Mesenteric fat pad (tissue), 1 donor: ENCODE measurements around the gene APOC3. TPM values are rescaled to one million over a fixed set of nuclear protein-coding genes. Genes with fewer than 3 reads are reported as not detected.
"Not testable (repeated sequence)": the region's sequence is repeated elsewhere in the genome, so short reads cannot be mapped to it uniquely, and the experiment has no call there.

Source experiments
- DNase-seq: peaks from one replicate; pipeline ENCODE4 v3.0.0-alpha.2; 2020; ENCODE audit warnings: low spot score
- total RNA-seq: library from RNA; stranded (reverse); fragmentation: NEBNext Ultra II Directional; extraction: Animal tissue kit (Norgen Biotek cat#: 25700); gene quantifications from one replicate; pipeline ENCODE4 v1.2.1, GENCODE V29; 2021
- donor health status: DM: yes; HTN: yes; CAD: no.

APOC3 gene
- total RNA-seq, 1 donor from 2014 or later: 2.2 TPM

DNA sequence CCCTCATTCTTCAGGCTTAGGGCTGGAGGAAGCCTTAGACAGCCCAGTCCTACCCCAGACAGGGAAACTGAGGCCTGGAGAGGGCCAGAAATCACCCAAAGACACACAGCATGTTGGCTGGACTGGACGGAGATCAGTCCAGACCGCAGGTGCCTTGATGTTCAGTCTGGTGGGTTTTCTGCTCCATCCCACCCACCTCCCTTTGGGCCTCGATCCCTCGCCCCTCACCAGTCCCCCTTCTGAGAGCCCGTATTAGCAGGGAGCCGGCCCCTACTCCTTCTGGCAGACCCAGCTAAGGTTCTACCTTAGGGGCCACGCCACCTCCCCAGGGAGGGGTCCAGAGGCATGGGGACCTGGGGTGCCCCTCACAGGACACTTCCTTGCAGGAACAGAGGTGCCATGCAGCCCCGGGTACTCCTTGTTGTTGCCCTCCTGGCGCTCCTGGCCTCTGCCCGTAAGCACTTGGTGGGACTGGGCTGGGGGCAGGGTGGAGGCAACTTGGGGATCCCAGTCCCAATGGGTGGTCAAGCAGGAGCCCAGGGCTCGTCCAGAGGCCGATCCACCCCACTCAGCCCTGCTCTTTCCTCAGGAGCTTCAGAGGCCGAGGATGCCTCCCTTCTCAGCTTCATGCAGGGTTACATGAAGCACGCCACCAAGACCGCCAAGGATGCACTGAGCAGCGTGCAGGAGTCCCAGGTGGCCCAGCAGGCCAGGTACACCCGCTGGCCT, 641 bp downstream of the APOC3 start:
- DNase-seq: peak; percentile 85

DNA sequence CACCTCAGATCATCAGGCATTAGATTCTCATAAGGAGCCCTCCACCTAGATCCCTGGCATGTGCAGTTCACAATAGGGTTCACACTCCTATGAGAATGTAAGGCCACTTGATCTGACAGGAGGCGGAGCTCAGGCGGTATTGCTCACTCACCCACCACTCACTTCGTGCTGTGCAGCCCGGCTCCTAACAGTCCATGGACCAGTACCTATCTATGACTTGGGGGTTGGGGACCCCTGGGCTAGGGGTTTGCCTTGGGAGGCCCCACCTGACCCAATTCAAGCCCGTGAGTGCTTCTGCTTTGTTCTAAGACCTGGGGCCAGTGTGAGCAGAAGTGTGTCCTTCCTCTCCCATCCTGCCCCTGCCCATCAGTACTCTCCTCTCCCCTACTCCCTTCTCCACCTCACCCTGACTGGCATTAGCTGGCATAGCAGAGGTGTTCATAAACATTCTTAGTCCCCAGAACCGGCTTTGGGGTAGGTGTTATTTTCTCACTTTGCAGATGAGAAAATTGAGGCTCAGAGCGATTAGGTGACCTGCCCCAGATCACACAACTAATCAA, 2.2 kb downstream of the APOC3 start:
- peak; percentile 80 for DNase-seq

DNA sequence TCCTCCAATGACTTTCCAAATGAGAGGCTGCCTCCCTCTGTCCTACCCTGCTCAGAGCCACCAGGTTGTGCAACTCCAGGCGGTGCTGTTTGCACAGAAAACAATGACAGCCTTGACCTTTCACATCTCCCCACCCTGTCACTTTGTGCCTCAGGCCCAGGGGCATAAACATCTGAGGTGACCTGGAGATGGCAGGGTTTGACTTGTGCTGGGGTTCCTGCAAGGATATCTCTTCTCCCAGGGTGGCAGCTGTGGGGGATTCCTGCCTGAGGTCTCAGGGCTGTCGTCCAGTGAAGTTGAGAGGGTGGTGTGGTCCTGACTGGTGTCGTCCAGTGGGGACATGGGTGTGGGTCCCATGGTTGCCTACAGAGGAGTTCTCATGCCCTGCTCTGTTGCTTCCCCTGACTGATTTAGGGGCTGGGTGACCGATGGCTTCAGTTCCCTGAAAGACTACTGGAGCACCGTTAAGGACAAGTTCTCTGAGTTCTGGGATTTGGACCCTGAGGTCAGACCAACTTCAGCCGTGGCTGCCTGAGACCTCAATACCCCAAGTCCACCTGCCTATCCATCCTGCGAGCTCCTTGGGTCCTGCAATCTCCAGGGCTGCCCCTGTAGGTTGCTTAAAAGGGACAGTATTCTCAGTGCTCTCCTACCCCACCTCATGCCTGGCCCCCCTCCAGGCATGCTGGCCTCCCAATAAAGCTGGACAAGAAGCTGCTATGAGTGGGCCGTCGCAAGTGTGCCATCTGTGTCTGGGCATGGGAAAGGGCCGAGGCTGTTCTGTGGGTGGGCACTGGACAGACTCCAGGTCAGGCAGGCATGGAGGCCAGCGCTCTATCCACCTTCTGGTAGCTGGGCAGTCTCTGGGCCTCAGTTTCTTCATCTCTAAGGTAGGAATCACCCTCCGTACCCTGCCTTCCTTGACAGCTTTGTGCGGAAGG, 2.9 kb downstream of the APOC3 start:
- DNase-seq: peak; percentile 71

DNA sequence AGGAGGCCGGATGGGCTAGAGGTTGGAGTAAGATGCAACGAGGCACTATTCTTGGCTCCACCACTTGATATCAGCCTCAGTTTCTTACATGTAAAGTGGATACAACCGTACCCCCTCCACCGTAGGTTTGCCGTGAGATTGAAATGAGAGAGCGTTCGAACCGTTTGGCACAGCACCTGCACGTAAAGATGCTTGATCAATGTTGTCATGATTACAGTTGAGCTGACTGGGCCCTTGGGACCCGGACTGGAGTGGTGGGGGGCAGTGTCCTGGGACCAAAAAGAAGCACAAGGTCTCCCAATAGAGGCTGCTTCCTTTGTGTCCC, 3.7 kb downstream of the APOC3 start:
- DNase-seq: peak; percentile 80

DNA sequence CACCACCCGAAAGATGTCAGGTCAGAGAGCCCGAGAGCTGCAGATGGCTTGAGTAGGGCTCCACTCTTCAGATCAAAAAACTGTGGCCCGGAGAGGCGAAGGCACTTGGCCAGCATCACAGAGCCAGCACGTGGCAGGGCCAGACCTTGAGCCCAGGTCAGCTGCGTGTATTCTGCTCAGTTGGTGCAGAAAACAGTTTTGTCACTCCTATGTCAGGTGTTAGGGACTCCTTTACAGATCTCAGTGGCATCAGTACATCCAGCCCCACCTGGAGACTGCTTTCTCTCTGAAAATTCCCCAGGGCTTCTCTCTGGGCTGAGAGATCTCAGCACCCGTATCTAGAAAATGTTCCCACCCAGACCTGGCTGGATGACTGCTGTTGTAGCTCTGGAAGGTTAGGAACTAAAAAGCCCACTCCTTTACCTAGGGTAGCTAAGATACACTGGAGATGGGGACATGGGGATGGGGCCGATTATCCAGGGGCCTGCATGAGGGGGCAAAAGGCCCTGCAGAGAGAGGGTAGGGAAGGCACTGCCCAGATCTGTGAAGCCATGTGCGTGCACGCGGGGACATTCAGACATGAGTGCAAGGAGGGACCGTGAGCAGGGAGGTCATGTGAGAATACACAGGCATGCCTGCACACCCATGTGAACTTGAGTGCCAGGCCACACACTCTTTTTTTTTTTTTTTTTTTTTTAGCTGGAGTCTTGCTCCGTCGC, 4.3 kb downstream of the APOC3 start:
- DNase-seq: no peak

DNA sequence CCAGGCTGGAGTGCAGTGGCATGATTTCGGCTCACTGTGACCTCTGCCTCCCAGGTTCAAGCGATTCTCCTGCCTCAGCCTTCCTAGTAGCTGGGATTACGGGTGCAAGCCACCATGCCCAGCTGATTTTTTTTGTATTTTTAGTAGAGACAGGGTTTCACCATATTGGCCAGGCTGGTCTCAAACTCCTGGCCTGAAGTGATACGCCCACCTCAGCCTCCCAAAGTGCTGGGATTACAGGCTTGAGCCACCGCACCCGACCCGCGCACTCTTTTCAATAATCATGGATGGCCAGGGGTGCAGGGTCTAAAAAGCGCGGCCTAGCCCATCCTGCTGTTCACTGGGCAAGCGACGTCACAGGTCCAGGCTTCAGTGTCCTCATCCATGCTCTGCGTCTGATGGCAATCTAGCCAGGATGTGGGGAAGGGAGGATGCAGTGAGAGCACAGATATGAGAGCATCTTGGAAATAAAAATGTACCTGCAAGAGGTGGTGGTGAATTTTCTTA, 4.9 kb downstream of the APOC3 start:
- DNase-seq: not testable (repeated sequence)

DNA sequence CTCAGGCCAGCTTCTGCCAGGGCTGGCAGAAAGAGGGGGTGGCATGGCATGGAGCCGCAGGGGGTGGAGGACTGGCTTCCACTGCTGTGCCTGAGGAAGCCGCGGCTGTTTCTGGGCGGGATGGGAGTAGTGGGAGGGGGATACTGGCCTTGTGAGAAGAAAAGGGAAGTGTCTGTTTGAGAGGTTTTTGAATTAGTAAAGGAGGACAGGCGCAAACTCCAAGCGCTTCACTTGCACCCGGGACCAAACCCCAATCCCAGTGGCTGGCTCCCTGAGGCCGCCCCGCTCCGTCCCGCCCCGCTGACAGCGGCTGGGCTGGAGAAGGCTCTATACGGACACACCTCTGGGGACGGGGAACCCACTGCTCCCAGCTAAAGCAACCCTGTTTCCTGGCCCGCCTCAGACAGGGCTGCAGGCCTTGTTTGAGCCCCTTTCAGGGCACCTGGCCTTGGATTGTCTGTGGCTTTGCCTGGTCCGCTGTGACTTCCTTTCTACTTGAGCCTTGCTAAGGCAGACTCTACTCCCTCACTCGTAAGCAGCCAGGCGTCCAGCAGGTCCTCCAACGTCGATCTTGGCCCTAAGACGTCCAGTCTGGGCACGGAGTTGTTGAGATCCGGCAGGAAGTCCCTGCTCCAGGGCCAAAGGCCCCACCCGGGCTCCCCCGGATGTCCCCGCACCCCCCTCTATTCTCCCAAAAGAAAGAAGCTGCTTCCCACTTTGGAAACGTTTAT, 5.5 kb downstream of the APOC3 start:
- DNase-seq: peak; percentile 87

DNA sequence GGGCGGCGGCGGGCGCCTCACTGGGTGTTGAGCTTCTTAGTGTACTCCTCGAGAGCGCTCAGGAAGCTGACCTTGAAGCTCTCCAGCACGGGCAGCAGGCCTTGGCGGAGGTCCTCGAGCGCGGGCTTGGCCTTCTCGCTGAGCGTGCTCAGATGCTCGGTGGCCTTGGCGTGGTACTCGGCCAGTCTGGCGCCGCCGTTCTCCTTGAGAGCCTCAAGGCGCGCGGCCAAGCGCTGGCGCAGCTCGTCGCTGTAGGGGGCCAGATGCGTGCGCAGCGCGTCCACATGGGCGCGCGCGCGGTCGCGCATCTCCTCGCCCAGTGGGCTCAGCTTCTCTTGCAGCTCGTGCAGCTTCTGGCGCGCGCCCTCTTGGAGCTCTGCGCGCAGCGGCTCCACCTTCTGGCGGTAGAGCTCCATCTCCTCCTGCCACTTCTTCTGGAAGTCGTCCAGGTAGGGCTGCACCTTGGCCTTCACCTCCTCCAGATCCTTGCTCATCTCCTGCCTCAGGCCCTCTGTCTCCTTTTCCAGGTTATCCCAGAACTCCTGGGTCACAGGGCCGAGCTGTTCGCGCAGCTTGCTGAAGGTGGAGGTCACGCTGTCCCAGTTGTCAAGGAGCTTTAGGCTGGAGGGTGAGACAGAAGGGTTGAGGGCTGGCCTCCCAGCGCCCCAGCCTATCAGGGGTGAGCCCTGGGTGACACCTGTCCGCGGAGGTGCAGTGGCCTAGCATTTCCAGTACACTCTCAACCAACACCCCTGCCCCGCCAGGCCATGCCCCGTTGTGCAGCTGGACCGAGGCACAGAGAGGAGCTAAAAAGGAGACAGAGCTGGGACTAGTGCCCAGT, 6.3 kb downstream of the APOC3 start:
- DNase-seq: peak; percentile 94

DNA sequence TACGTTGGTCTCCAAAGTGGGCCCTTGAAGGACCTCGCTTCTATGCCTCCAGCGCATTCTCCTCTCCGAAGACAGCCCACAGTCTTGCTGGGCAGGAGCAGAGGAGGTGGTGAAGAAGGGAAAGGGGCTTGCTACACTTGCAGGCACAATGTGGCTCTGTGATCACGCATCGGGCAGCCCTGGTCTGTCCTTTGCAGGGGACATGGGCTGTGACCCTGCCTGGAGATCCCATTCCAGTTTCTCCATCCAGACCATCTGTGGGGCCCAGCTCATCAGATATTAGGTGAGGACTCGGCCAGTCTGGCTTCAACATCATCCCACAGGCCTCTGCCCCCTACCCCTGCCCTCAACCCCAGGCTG, 6.9 kb downstream of the APOC3 start:
- no peak for DNase-seq

DNA sequence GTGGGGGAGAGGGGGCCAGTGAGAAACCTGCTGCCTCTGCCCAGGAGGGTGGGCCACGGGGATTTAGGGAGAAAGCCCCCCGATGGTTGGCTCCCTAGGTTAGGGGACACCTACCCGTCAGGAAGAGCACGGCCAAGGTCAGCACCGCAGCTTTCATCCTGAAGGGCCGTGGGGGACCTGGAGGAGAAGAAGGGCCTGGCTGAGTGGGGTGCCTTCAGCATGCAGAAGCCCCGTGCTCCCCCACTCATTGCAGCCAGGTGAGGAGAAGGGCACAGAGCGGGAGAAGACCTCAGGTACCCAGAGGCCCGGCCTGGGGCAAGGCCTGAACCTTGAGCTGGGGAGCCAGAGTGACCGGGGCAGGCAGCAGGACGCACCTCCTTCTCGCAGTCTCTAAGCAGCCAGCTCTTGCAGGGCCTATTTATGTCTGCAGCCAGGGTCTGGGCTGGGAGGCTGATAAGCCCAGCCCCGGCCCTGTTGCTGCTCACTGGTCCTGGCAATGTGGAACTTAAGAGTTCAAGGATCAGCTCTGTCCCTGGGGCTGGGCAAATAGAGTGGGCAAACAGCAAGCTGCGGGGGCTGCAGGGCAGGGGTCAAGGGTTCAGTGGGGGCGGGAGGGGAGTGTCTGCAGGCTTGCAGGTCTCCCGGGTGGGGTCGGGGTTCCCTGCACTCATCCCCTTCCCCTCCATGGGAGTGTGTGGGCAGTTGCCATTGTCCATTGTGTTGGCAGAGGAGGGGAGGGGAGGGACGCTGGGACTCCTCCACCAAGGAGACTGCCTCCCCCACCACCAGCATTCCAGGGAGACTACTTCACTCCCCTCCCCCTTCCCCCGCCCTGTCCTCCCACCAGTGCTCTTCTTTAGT, 7.8 kb downstream of the APOC3 start, which contains the start of gene APOA1:
Gene APOA1, minus strand, starts transcription at position 392 of the 861 bp plus-strand sequence. Its CDS starts 235 bp downstream, at position 157.
- peak; percentile 87 for DNase-seq

DNA sequence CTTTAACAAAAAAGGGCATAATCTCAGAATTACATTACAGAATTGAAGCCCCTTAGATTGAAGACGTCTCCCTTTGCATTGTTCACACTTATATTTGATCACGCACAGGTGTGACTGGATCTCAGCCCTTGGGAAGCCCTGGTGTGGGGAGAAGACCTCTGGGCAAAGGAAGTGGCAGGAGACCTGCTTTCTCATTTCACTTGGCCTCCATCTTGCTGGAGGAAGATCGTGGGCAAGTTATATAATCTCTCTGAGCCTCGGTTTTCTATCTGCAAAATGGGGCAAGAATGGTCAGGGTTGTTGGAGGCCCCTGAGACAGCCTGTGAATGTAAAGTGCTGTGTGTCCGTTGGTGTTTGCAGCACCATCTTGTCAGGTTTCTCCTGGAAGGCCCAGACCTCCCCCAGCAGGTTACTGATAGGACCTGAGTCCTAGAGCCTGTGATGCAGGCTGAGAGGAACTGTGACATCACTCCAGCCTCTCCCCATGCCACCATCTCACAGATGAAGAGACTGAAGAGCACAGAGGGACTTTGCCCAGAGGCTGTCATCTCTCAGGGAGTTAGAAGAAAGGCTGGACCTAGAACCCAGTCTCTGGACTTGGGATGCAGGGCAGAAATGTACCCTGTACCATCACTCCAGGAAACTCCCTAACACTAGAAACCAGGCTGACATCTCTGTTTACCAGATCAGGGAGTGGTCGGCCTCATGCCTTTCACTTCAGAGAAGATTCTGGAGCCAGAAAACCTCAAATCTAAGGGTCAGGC, 8.8 kb downstream of the APOC3 start:
- DNase-seq: no peak

DNA sequence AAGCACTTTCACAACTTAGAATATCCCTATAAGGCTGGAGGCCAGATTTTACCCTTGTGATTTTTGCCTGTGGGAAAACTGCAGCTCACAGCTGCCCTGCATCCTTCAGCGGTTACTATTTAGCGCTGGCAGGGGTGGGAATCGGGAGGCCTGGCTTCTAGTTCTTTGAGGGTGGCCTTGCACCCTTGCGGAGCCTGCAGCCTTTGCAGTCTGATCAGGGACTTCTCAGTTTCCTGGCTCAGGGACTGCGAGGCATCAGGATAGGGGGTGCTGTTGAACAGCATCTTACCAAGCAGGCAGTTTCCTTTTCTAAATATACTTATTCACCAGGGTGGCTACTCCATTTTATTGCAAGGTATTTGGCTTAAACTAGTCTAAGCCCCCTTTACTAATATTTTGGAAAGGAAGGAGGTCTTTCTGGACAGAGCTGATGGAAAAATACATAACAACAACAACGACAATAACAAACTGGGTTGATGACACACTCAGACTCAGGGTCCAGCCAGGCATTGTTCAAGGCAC, 10.6 kb downstream of the APOC3 start:
- DNase-seq: no peak

DNA sequence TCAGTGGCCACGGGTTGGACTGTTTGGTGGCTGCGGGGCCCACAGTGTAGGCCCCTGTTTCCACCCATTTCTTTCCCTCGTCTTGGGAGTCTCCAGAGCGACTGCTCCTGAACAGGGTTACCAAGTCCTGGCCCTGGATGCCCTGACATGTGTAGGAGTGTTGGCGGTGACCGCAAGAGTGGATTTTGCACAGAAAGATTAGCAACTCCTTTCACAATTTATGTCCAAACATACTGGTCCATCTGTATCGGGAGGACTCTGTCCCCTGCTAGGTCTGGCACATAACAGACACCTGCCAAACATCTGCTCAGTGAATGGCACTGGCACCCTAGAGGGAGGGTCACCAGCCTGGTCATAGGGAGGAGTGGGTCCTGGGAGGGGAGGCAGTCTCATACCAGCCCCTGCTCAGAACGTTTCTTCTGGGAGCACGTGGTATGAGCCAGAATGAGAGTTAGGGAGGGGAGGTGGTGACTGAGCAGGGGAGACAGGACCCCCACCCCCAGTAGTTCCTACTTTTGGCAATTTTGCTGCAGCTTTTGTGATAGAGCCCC, 11.1 kb downstream of the APOC3 start:
- no peak for DNase-seq

DNA sequence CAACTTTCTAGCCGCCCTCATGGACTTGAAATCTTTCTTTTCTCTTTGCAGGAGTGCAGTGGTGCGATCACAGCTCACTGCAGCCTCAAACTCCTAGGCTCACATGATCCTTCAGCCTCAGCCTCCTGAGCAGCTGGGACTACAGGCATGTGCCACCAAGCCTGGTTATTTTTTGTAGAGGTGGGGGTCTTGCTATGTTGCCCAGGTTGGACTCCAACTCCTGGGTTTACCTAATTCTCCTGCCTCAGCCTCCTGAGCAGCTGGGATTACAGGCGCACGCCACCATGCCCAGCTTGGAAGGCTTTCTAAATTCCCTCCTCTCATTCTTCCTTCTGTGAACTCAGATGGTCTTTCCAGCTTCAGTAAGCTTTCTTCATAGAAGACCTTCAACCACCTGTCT, 12.4 kb downstream of the APOC3 start:
- no peak for DNase-seq

DNA sequence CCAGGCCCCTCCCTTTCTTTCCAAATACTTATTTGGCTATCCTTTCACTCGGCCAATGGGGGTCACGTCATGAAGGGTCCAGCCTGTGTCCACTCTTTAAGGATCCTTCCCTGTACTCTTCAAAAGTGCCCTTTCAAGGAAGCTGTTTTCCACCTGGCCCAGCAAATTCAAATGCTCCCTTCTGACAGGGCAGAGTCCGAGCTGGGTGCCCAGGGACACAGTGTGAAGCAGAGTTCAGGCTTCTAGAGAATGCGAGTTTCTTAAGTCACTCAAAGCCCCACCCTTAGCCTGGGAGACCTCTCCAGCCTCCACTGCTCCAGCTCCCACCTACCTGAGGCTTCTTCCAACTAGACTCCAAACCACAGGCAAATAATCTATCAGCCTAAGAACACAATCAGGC, 13.2 kb downstream of the APOC3 start:
- DNase-seq: no peak

DNA sequence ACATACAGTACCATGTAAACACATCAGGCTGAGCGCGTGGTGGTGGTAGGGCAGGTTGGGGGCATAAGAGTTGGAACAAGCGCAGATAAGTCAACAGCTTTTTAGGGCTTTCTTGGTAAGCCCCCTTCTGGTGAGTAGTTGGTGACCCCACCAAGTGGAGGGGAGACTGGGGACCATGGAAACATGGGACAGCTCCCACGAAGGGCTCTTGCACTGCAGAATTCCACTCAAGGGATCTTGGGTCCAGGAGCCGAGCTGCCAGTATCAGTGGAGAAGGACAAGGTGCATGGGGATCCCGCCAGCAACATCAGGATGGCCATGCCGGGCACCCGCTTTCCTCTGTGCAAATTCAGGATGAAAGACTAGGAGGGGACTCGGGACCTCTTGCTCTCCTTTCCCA, 14.0 kb downstream of the APOC3 start:
- DNase-seq: no peak

DNA sequence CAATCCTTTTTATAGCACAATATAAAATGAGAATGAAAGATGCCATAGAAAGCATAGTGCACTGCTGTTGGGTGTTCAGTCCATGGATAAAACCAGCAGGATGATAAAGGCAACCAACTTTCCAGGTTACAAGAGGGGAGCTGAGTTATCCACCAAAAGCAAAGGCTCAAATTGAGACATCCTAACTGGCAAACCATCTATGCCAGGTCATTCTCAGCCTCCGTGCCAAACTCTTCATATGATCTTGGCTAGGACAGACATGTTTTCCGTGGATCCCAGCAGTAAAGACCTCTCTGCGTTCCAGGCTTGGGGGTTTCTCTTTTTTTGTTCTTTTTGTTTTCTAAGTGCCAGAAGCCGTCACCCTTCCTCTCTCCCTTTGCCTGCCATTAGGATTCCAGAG, 15.0 kb downstream of the APOC3 start:
- DNase-seq: no peak
